ENCODE data around the gene EPB41L3. TPM values are rescaled to one million over a fixed set of nuclear protein-coding genes. Genes with fewer than 3 reads are reported as not detected.

The EPB41L3 gene
- total and polyA plus RNA-seq, 12 donors: 36.5 to 236 (median 140) TPM

GRCh38 chr18:5541644-5542043 lies 2.2 kb downstream of the EPB41L3 start:
- Histone ChIP-seq H3K27me3 (no peaks in the 10 kb centered on the region), H3K9me3 (replicated peaks in 1 of 3) (no peaks in the 10 kb centered on the region), H3K27ac (peak overlapping the region in 3 of 5 donors; percentile 31 to 90 (median 87)), H3K4me3 (no peak overlapping the region), H3K4me1 (replicated peaks in 1 of 2) (peaks cover 0 to 58% of the 10 kb centered on the region in 2 donors), H3K36me3 (replicated peaks in 1 of 2) (no peaks in the 10 kb centered on the region)
- intact Hi-C loops (cut with DNase I): loop anchor here (5.0 to 10.0 kb wide), 2 partner anchors 79 to 247 kb away; partner anchors contain the start of gene ZBTB14 (in 1 of the 2)
- TF ChIP-seq CTCF (IDR thresholded peaks at IDR 0.05) (no peak), POLR2A (IDR thresholded peaks at IDR 0.05) (no peak)
- no peak for DNase-seq
- 46 to 53% (median 48%) methylated on average over 3 of the region's 3 CpGs for WGBS, 4 donors

GRCh38 chr18:5539391-5539790 lies 4.4 kb downstream of the EPB41L3 start:
- no peak for DNase-seq
- Histone ChIP-seq H3K27me3 (no peaks in the 10 kb centered on the region), H3K27ac (peak overlapping the region in 1 of 5 donors; percentile 8), H3K4me3 (no peak overlapping the region), H3K36me3 (replicated peaks in 1 of 2) (no peaks in the 10 kb centered on the region), H3K4me1 (replicated peaks in 1 of 2) (peaks cover 0 to 59% of the 10 kb centered on the region in 2 donors), H3K9me3 (replicated peaks in 1 of 3) (no peaks in the 10 kb centered on the region)
- intact Hi-C loops (cut with DNase I): no loop called here
- 74 to 87% (median 77%) methylated on average over 2 of the region's 2 CpGs for WGBS, 4 donors
- no peak for TF ChIP-seq CTCF (IDR thresholded peaks at IDR 0.05)
- no peak for TF ChIP-seq POLR2A (IDR thresholded peaks at IDR 0.05)

GRCh38 chr18:5538544-5538943 lies 5.3 kb downstream of the EPB41L3 start:
- no peak for TF ChIP-seq POLR2A (IDR thresholded peaks at IDR 0.05)
- TF ChIP-seq CTCF (IDR thresholded peaks at IDR 0.05): no peak
- WGBS, 4 donors: 69 to 77% (median 71%) methylated on average over 2 of the region's 2 CpGs
- DNase-seq: no peak
- Histone ChIP-seq H3K4me1 (replicated peaks in 1 of 2) (peaks cover 0 to 58% of the 10 kb centered on the region in 2 donors), H3K36me3 (replicated peaks in 1 of 2) (no peaks in the 10 kb centered on the region), H3K4me3 (no peak overlapping the region), H3K9me3 (replicated peaks in 1 of 3) (no peaks in the 10 kb centered on the region), H3K27me3 (no peaks in the 10 kb centered on the region), H3K27ac (peak overlapping the region in 2 of 5 donors; percentile 24 to 30)
- intact Hi-C loops (cut with DNase I): no loop called here

- intact Hi-C loops (cut with DNase I): no loop called here
- Histone ChIP-seq H3K4me1 (replicated peaks in 1 of 2) (peaks cover 0 to 65% of the 10 kb centered on the region in 2 donors), H3K27me3 (no peaks in the 10 kb centered on the region), H3K27ac (peak overlapping the region in 3 of 5 donors; percentile 23 to 51 (median 30)), H3K9me3 (replicated peaks in 1 of 3) (no peaks in the 10 kb centered on the region), H3K4me3 (no peak overlapping the region), H3K36me3 (replicated peaks in 1 of 2) (no peaks in the 10 kb centered on the region)
- WGBS, 4 donors: 43 to 54% (median 47%) methylated on average over 2 of the region's 2 CpGs
- no peak for TF ChIP-seq CTCF (IDR thresholded peaks at IDR 0.05)
- no peak for TF ChIP-seq POLR2A (IDR thresholded peaks at IDR 0.05)
- DNase-seq: no peak
These were observed 5.9 kb downstream of the EPB41L3 start for GRCh38 chr18:5537860-5538259.
